HCT116 (cell line): ENCODE measurements around the gene TINCR. TPM values are rescaled to one million over a fixed set of nuclear protein-coding genes. Genes with fewer than 3 reads are reported as not detected.
A peak's percentile ranks its signal among the peaks of the same experiment; 100 is the strongest.

ENCODE experiments used
- ATAC-seq: fragments of 200-7000 bp; cut with Tn5 transposase; 2 replicates; pipeline ENCODE4 v1.9.1; 2020; ENCODE audit warnings: mild to moderate bottlenecking, moderate library complexity
- BruUV-seq: library from RNA; stranded (reverse); fragments of 400-500 nt; replicated peaks from 2 replicates; lab custom pipeline; 2021; lab: Mats Ljungman, UMichigan
- CTCF ChIA-PET: fragments of 300-600 bp; sonication (Branson Sonifier 250); formaldehyde crosslinking; loops from one replicate; lab custom pipeline; 2021; ENCODE audit warnings: antibody characterized with exemption; lab: Charles Lee
- POLR2A ChIA-PET: fragments of 300-600, 350-600 bp; sonication (Branson Sonifier 250); formaldehyde crosslinking; loops from one replicate; lab custom pipeline; 2021; ENCODE audit warnings: antibody characterized with exemption; lab: Charles Lee
- RAD21 ChIA-PET, 2 experiments: fragments of 300-600 bp; sonication (Branson Sonifier 250); formaldehyde crosslinking; loops; one replicate each; lab custom pipeline; 2023; ENCODE audit warnings: low total read pairs in 2 of 2; ENCODE audit not compliant: uncharacterized antibody in 2 of 2, unreplicated experiment in 2 of 2, low non-redundant PET in 1 of 2; lab: Charles Lee
- DNase-seq: peaks from one replicate; pipeline ENCODE4 v3.0.0-alpha.2; 2010; ENCODE audit warnings: low read depth, low spot score
- H2AFZ ChIP-seq: fragments of 200-600 bp; shearing (Covaris generic), sonication (generic); 2 replicates; pipeline ENCODE4 v1.6.1; 2017; ENCODE audit warnings: low read depth, mixed run types, mixed read lengths, antibody characterized with exemption, low read length; ENCODE audit not compliant: poor library complexity, severe bottlenecking
- H3K27ac ChIP-seq: 2 replicates; pipeline ENCODE4 v1.5.1; 2012; ENCODE audit warnings: low read depth, low read length
- H3K27me3 ChIP-seq: fragments of 200-600 bp; sonication (generic); 2 replicates; pipeline ENCODE4 v1.6.1; 2016; ENCODE audit warnings: mixed run types, low read length, mixed read lengths; ENCODE audit not compliant: insufficient read depth
- H3K36me3 ChIP-seq, 2 experiments: fragments of 200-500 bp in 1 of 2; fragments of 200-600 bp in 1 of 2; sonication (Bioruptor generic) in 1 of 2; sonication (generic) in 1 of 2; 2 replicates each; pipeline versions ENCODE4 v1.5.1 to v1.6.1; 2014 to 2016; ENCODE audit warnings: low read length in 2 of 2, inconsistent platforms in 1 of 2, mixed read lengths in 1 of 2, mixed run types in 1 of 2; ENCODE audit not compliant: insufficient read depth in 2 of 2, control insufficient read depth in 1 of 2
- H3K4me1 ChIP-seq, 2 experiments: fragments of 200-600 bp in 1 of 2; sonication (generic) in 1 of 2; 2 replicates each; pipeline versions ENCODE4 v1.5.1 to v1.6.1; 2012 to 2017; ENCODE audit warnings: low read length in 2 of 2, inconsistent platforms in 1 of 2, mild to moderate bottlenecking in 1 of 2, mixed read lengths in 1 of 2, mixed run types in 1 of 2, moderate library complexity in 1 of 2; ENCODE audit not compliant: insufficient read depth in 2 of 2, control insufficient read depth in 1 of 2
- H3K4me2 ChIP-seq: fragments of 200-600 bp; sonication (generic); 2 replicates; pipeline ENCODE4 v1.6.1; 2017; ENCODE audit warnings: mixed run types, low read length, mixed read lengths
- H3K4me3 ChIP-seq, 2 experiments: fragments of 200-600 bp in 1 of 2; sonication (generic) in 1 of 2; replicated peaks in 1 of 2; 2 replicates each; pipeline ENCODE4 v1.5.1; 2011 to 2016; ENCODE audit warnings: low read length in 2 of 2, control low read depth in 1 of 2, low read depth in 1 of 2, mild to moderate bottlenecking in 1 of 2, mixed read lengths in 1 of 2, mixed run types in 1 of 2
- H3K79me2 ChIP-seq: fragments of 200-600 bp; sonication (generic); 2 replicates; pipeline ENCODE4 v1.6.1; 2017; ENCODE audit warnings: mild to moderate bottlenecking, mixed run types, low read length, moderate library complexity, mixed read lengths; ENCODE audit not compliant: insufficient read depth
- H3K9ac ChIP-seq: fragments of 200-600 bp; sonication (generic); 2 replicates; pipeline ENCODE4 v1.6.1; 2016; ENCODE audit warnings: low read length, mixed read lengths
- H3K9me2 ChIP-seq: fragments of 200-600 bp; sonication (generic), shearing (Covaris generic); 2 replicates; pipeline ENCODE4 v1.6.1; 2017; ENCODE audit warnings: mixed run types, mild to moderate bottlenecking, moderate library complexity; ENCODE audit not compliant: insufficient read depth
- H3K9me3 ChIP-seq, 2 experiments: fragments of 200-500 bp in 1 of 2; fragments of 200-600 bp in 1 of 2; sonication (Bioruptor generic) in 1 of 2; sonication (generic) in 1 of 2; 2 replicates each; pipeline ENCODE4 v1.6.1; 2014 to 2017; ENCODE audit warnings: low read length in 2 of 2, mixed read lengths in 2 of 2, inconsistent platforms in 1 of 2, low read depth in 1 of 2, mild to moderate bottlenecking in 1 of 2, mixed run types in 1 of 2, moderate library complexity in 1 of 2; ENCODE audit not compliant: control insufficient read depth in 1 of 2, insufficient read depth in 1 of 2
- H4K20me1 ChIP-seq: fragments of 200-600 bp; sonication (generic), shearing (Covaris generic); 2 replicates; pipeline ENCODE4 v1.6.1; 2017; ENCODE audit warnings: mixed run types, mild to moderate bottlenecking, moderate library complexity; ENCODE audit not compliant: insufficient read depth
- CBX3 ChIP-seq: IDR thresholded peaks from 2 replicates; pipeline ENCODE4 v1.6.1; 2012; ENCODE audit warnings: low read depth
- CEBPB ChIP-seq: IDR thresholded peaks from 2 replicates; pipeline ENCODE4 v1.6.1; 2012; ENCODE audit warnings: low read depth
- CTCF ChIP-seq, 3 experiments: fragments of 200-600 bp in 1 of 3; sonication (generic) in 1 of 3; IDR thresholded peaks in 2 of 3; conservative IDR thresholded peaks in 1 of 3; 2 replicates each; pipeline ENCODE4 v1.5.1; 2012 to 2017; ENCODE audit warnings: low read depth in 2 of 3, low read length in 2 of 3, antibody characterized with exemption in 1 of 3, borderline replicate concordance in 1 of 3, control low read depth in 1 of 3, mild to moderate bottlenecking in 1 of 3, mixed read lengths in 1 of 3, mixed run types in 1 of 3, moderate library complexity in 1 of 3; ENCODE audit not compliant: insufficient read depth in 1 of 3
- ELF1 ChIP-seq: IDR thresholded peaks from 2 replicates; pipeline ENCODE4 v1.6.1; 2012; ENCODE audit warnings: low read depth, borderline replicate concordance
- SP1 ChIP-seq: IDR thresholded peaks from 2 replicates; pipeline ENCODE4 v1.6.1; 2012; ENCODE audit warnings: low read depth
- SRF ChIP-seq: IDR thresholded peaks from 2 replicates; pipeline ENCODE4 v1.6.1; 2012; ENCODE audit warnings: low read depth
- ZFX ChIP-seq: fragments of 450-650 bp; IDR thresholded peaks from 2 replicates; pipeline ENCODE4 v1.6.1; 2017
- intact Hi-C: fragments of 100-400 bp; cut with micrococcal nuclease; formaldehyde crosslinking; loops from 2 replicates; pipeline ENCODE4 v1.10.0; 2022
- total RNA-seq: library from RNA; stranded (reverse); gene quantifications from one replicate; pipeline ENCODE4 v1.2.1, GENCODE V29; 2021; ENCODE audit not compliant: unreplicated experiment

Gene TINCR
- total RNA-seq, 1 experiment from 2014 or later = 6.1 TPM

GRCh38 chr19:5563008-5563431 is 4.7 kb downstream of the TINCR start:
- Histone ChIP-seq H3K9me3 (no peaks in the 10 kb centered on the region; a peak in 1 of 4 replicates), H3K27ac (no peak overlapping the region), H3K4me3 (no peak overlapping the region), H3K27me3 (peaks cover 10% of the 10 kb centered on the region; the same call in 1 of the 2 replicates), H3K4me1 (peaks cover 4 to 6% of the 10 kb centered on the region in 2 experiments), H2AFZ (no peak overlapping the region), H3K79me2 (no peaks in the 10 kb centered on the region), H4K20me1 (no peaks in the 10 kb centered on the region), H3K9me2 (no peaks in the 10 kb centered on the region), H3K36me3 (no peaks in the 10 kb centered on the region), H3K9ac (no peak overlapping the region), H3K4me2 (no peak overlapping the region)
- TF ChIP-seq SRF (no peak), ELF1 (no peak), CEBPB (no peak), CTCF (IDR thresholded peaks at IDR 0.05 in 2 of 3, conservative IDR thresholded peaks at IDR 0.05 in 1 of 3; ENCODE audit: borderline replicate concordance in 1 of 3, insufficient read depth in 1 of 3, low read depth in 2 of 3, low read length in 2 of 3) (0 out of 6 replicates have a peak, but pooled peaks of 2 of the 3 experiments have one; percentile 4 to 20), CBX3 (no peak)
- BruUV-seq = no TSS peak
- ATAC-seq = no peak
- ChIA-PET POLR2A (no interaction called here), RAD21 (no interaction called here), CTCF (no interaction called here)
- intact Hi-C loops = no loop called here
- DNase-seq = no peak

- no peaks in the 10 kb centered on the region for H3K36me3 ChIP-seq
- H3K27ac ChIP-seq = no peak overlapping the region
- no peak overlapping the region for H2AFZ ChIP-seq
- no peak for ATAC-seq
- no peaks in the 10 kb centered on the region for H4K20me1 ChIP-seq
- ChIA-PET POLR2A (no interaction called here), RAD21 (no interaction called here), CTCF (interaction anchor here (1.4 kb wide), 1 partner anchor 14 kb away, joined by 8 read pairs; no protein-coding TSS in a partner anchor)
- intact Hi-C loops = no loop called here
- DNase-seq = no peak
- H3K9me3 ChIP-seq = no peaks in the 10 kb centered on the region; a peak in 1 of 4 replicates
- peaks cover 3 to 4% of the 10 kb centered on the region in 2 experiments; a peak in 3 of 4 replicates for H3K4me1 ChIP-seq
- H3K27me3 ChIP-seq = peaks cover 10% of the 10 kb centered on the region; the same call in 1 of the 2 replicates
- H3K9ac ChIP-seq = no peak overlapping the region
- no peaks in the 10 kb centered on the region for H3K79me2 ChIP-seq
- no peak overlapping the region for H3K4me3 ChIP-seq
- TF ChIP-seq ZFX (no peak), CTCF (IDR thresholded peaks at IDR 0.05 in 2 of 3, conservative IDR thresholded peaks at IDR 0.05 in 1 of 3; ENCODE audit: borderline replicate concordance in 1 of 3, insufficient read depth in 1 of 3, low read depth in 2 of 3, low read length in 2 of 3) (no peak), SP1 (no peak)
- TF ChIP-seq, all 23 proteins: peak for 0
- Histone ChIP-seq H3K9me2 (no peaks in the 10 kb centered on the region), H3K4me2 (no peak overlapping the region)
- no TSS peak for BruUV-seq
These were observed 5.5 kb downstream of the TINCR start for GRCh38 chr19:5562280-5562679.
